ENCODE data around the gene MROH7. TPM values are rescaled to one million over a fixed set of nuclear protein-coding genes. Genes with fewer than 3 reads are reported as not detected.

Gene MROH7
- polyA plus RNA-seq, 1 donor from 2014 or later: not detected

DNA sequence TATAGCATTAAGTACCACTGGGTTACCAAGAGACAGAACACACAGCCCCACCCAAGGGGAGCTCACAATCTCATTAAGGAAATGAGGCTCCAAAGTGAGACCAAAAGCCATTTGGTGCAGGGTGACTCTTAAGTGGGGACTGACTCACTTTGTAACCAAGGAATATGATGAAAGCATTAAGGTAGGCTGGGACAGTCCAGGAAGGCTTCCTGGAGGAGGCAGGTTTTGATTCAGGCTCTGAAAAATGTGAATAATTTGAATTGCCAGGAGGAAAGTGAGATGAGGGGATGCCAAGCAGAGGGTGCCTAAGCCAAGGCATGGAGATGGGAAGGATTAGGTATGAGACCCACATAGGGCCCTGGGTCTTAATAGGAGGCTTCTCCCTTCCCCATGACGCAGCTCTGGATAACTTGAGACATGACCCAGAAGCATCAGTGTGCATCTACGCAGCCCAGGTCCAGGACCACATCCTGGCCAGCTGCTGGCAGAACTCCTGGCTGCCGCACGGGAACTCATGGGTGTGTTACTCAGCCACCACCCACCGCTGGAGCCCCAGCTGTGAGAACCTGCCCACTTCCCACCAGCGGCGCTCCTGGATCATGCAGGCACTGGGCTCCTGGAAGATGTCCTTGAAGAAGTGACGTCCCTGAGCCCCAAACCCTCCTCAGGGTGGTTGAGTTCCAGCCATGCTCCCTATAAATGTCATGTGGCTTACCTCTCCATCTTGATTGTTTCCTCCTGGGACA is 68.1 kb downstream of the MROH7 start:
- TF ChIP-seq, protein P1, sequence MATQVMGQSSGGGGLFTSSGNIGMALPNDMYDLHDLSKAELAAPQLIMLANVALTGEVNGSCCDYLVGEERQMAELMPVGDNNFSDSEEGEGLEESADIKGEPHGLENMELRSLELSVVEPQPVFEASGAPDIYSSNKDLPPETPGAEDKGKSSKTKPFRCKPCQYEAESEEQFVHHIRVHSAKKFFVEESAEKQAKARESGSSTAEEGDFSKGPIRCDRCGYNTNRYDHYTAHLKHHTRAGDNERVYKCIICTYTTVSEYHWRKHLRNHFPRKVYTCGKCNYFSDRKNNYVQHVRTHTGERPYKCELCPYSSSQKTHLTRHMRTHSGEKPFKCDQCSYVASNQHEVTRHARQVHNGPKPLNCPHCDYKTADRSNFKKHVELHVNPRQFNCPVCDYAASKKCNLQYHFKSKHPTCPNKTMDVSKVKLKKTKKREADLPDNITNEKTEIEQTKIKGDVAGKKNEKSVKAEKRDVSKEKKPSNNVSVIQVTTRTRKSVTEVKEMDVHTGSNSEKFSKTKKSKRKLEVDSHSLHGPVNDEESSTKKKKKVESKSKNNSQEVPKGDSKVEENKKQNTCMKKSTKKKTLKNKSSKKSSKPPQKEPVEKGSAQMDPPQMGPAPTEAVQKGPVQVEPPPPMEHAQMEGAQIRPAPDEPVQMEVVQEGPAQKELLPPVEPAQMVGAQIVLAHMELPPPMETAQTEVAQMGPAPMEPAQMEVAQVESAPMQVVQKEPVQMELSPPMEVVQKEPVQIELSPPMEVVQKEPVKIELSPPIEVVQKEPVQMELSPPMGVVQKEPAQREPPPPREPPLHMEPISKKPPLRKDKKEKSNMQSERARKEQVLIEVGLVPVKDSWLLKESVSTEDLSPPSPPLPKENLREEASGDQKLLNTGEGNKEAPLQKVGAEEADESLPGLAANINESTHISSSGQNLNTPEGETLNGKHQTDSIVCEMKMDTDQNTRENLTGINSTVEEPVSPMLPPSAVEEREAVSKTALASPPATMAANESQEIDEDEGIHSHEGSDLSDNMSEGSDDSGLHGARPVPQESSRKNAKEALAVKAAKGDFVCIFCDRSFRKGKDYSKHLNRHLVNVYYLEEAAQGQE (IDR thresholded peaks at IDR 0.05; ENCODE audit: borderline replicate concordance): no peak
- TF ChIP-seq EP300 (conservative IDR thresholded peaks at IDR 0.05; ENCODE audit: poor library complexity, severe bottlenecking) (no peak), TAF1 (IDR thresholded peaks at IDR 0.05; ENCODE audit: low read depth) (no peak), MXI1 (conservative IDR thresholded peaks at IDR 0.05; ENCODE audit: poor library complexity, severe bottlenecking) (no peak), POLR2AphosphoS5 (IDR thresholded peaks at IDR 0.05) (no peak), EZH2 (IDR thresholded peaks at IDR 0.05; ENCODE audit: borderline replicate concordance, insufficient read depth, low read length, poor library complexity, severe bottlenecking) (no peak), SMC3 (conservative IDR thresholded peaks at IDR 0.05; ENCODE audit: poor library complexity) (no peak), RAD21 (conservative IDR thresholded peaks at IDR 0.05) (no peak)
- TF ChIP-seq, protein P2, sequence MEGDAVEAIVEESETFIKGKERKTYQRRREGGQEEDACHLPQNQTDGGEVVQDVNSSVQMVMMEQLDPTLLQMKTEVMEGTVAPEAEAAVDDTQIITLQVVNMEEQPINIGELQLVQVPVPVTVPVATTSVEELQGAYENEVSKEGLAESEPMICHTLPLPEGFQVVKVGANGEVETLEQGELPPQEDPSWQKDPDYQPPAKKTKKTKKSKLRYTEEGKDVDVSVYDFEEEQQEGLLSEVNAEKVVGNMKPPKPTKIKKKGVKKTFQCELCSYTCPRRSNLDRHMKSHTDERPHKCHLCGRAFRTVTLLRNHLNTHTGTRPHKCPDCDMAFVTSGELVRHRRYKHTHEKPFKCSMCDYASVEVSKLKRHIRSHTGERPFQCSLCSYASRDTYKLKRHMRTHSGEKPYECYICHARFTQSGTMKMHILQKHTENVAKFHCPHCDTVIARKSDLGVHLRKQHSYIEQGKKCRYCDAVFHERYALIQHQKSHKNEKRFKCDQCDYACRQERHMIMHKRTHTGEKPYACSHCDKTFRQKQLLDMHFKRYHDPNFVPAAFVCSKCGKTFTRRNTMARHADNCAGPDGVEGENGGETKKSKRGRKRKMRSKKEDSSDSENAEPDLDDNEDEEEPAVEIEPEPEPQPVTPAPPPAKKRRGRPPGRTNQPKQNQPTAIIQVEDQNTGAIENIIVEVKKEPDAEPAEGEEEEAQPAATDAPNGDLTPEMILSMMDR (IDR thresholded peaks at IDR 0.05; ENCODE audit: poor library complexity, severe bottlenecking): no peak
- H2AFZ ChIP-seq (ENCODE audit: low read depth, low read length): no peak overlapping the region
- H3K9me3 ChIP-seq (ENCODE audit: low read length): no peaks in the 10 kb centered on the region
- no peaks in the 10 kb centered on the region for H3K79me2 ChIP-seq (replicated peaks; ENCODE audit: insufficient read depth, low read length)
- no peaks in the 10 kb centered on the region for H3K36me3 ChIP-seq (ENCODE audit: insufficient read depth, low read length)
- H3K27ac ChIP-seq (ENCODE audit: low read length): no peak overlapping the region
- H3K27me3 ChIP-seq (ENCODE audit: insufficient read depth, low read depth, low read length): no peaks in the 10 kb centered on the region
- no peak overlapping the region for H3K4me2 ChIP-seq (ENCODE audit: low read length)
- H3K4me3 ChIP-seq (ENCODE audit: low read length): no peak overlapping the region
- no peaks in the 10 kb centered on the region for H4K20me1 ChIP-seq (ENCODE audit: insufficient read depth)
- H3F3A ChIP-seq (ENCODE audit: insufficient read depth, low read length, poor library complexity, severe bottlenecking): no peaks in the 10 kb centered on the region
- H3K9me2 ChIP-seq (ENCODE audit: insufficient read depth, low read length): no peaks in the 10 kb centered on the region
- H3K9ac ChIP-seq (ENCODE audit: low read length): no peak overlapping the region

DNA sequence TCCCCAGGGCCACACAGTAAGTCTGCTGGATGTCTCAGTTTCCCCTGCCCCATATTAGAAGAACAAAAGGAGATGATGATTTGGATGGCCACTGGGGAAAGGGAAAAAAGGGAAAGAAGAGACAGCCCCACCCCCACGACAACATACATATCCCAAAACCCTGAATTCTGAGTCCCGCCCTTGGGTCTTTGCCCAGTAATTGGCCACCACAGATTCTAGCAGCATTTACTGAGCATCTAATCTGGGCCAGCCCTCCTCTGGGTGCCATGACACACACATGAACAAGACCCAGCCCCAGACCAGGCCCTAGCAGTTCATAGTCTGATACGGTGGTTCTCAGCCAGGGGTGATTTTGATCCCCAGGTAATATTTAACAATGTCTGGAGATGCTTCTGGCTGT is 68.8 kb downstream of the MROH7 start:
- Histone ChIP-seq H4K20me1 (ENCODE audit: insufficient read depth) (no peaks in the 10 kb centered on the region), H3K4me3 (ENCODE audit: low read length) (no peak overlapping the region), H2AFZ (ENCODE audit: low read depth, low read length) (no peak overlapping the region), H3K27ac (ENCODE audit: low read length) (no peak overlapping the region), H3K27me3 (ENCODE audit: insufficient read depth, low read depth, low read length) (no peaks in the 10 kb centered on the region), H3K9me2 (ENCODE audit: insufficient read depth, low read length) (no peaks in the 10 kb centered on the region), H3K36me3 (ENCODE audit: insufficient read depth, low read length) (no peaks in the 10 kb centered on the region), H3K79me2 (replicated peaks; ENCODE audit: insufficient read depth, low read length) (no peaks in the 10 kb centered on the region), H3K9ac (ENCODE audit: low read length) (no peak overlapping the region), H3K4me2 (ENCODE audit: low read length) (no peak overlapping the region), H3F3A (ENCODE audit: insufficient read depth, low read length, poor library complexity, severe bottlenecking) (no peaks in the 10 kb centered on the region), H3K9me3 (ENCODE audit: low read length) (no peaks in the 10 kb centered on the region)
- TF ChIP-seq EP300 (conservative IDR thresholded peaks at IDR 0.05; ENCODE audit: poor library complexity, severe bottlenecking) (no peak), EZH2 (IDR thresholded peaks at IDR 0.05; ENCODE audit: borderline replicate concordance, insufficient read depth, low read length, poor library complexity, severe bottlenecking) (no peak), MXI1 (conservative IDR thresholded peaks at IDR 0.05; ENCODE audit: poor library complexity, severe bottlenecking) (no peak), TAF1 (IDR thresholded peaks at IDR 0.05; ENCODE audit: low read depth) (no peak), POLR2AphosphoS5 (IDR thresholded peaks at IDR 0.05) (no peak), SMC3 (conservative IDR thresholded peaks at IDR 0.05; ENCODE audit: poor library complexity) (no peak), RAD21 (conservative IDR thresholded peaks at IDR 0.05) (no peak)
- TF ChIP-seq, protein P2 (IDR thresholded peaks at IDR 0.05; ENCODE audit: poor library complexity, severe bottlenecking): no peak
- TF ChIP-seq, protein P1 (IDR thresholded peaks at IDR 0.05; ENCODE audit: borderline replicate concordance): no peak

All from neural cell (in vitro differentiated cells).